LNCaP clone FGC (cell line): ENCODE results near the gene ATF6B.
A peak's percentile ranks its signal among the peaks of the same experiment; 100 is the strongest.

Experiments used
- DNase-seq: peaks from one replicate; pipeline ENCODE4 v3.0.0-alpha.2; 2011; ENCODE audit warnings: low read depth
- H3K4me3 ChIP-seq: 2 replicates; pipeline ENCODE4 v1.5.1; 2011; ENCODE audit warnings: mild to moderate bottlenecking, low read depth, low read length, control low read depth
- TF ChIP-seq, protein P1 (sequence below): IDR thresholded peaks from 2 replicates; pipeline ENCODE4 v1.5.1; 2012; ENCODE audit warnings: mild to moderate bottlenecking; ENCODE audit not compliant: control insufficient read depth, insufficient read depth; ENCODE audit errors: extremely low read depth

Gene ATF6B

DNA sequence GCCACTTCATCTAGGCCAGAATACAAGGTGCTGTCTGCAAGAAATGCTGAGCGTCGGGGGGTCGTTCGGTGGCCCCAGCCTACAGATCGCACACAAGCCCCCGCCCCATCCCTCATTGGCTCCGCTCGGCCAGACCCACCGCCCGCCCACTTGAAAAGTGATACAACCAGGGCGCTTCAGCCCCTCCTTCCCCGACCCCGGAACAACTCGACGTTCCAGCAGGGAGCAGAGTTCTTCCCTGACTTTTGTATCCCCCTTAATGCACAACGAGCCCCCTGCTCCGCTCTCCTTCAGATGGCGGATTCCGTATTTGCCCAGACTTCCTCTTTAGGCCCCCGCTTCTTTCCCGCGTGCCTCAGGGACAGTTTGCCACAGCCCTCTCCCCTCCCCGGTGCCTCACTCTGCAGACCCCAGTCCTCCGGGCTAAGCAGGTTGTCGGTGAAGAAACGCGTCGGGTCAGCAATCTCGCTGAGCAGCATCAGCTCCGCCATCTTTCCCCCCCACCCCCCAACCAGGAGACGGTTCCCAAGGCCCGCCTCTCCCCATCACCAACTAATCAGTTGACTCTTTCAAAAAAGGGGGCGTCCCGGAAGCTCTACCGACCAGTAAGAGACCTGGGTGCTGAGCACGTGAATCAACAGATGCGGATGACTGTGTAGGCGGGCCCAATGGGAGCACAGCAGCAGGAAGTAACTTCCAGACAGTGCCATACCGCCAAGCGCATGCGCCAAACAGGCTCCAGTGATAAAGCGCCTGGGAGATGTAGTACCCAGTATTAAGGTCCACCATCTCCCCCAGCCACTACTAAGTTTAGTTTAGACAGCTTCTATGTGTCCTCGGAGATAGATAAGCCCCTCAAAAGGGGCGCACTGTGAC is at the start of gene ATF6B:
Gene ATF6B, minus strand, starts transcription at position 530 of the 876 bp plus-strand sequence. Its CDS starts 39 bp downstream, at position 491.
- H3K4me3 ChIP-seq, result peak within 1 kb of the TSS; percentile 99
- peak; percentile 99 for DNase-seq
- TF ChIP-seq, protein P1, sequence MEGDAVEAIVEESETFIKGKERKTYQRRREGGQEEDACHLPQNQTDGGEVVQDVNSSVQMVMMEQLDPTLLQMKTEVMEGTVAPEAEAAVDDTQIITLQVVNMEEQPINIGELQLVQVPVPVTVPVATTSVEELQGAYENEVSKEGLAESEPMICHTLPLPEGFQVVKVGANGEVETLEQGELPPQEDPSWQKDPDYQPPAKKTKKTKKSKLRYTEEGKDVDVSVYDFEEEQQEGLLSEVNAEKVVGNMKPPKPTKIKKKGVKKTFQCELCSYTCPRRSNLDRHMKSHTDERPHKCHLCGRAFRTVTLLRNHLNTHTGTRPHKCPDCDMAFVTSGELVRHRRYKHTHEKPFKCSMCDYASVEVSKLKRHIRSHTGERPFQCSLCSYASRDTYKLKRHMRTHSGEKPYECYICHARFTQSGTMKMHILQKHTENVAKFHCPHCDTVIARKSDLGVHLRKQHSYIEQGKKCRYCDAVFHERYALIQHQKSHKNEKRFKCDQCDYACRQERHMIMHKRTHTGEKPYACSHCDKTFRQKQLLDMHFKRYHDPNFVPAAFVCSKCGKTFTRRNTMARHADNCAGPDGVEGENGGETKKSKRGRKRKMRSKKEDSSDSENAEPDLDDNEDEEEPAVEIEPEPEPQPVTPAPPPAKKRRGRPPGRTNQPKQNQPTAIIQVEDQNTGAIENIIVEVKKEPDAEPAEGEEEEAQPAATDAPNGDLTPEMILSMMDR, result no peak

DNA sequence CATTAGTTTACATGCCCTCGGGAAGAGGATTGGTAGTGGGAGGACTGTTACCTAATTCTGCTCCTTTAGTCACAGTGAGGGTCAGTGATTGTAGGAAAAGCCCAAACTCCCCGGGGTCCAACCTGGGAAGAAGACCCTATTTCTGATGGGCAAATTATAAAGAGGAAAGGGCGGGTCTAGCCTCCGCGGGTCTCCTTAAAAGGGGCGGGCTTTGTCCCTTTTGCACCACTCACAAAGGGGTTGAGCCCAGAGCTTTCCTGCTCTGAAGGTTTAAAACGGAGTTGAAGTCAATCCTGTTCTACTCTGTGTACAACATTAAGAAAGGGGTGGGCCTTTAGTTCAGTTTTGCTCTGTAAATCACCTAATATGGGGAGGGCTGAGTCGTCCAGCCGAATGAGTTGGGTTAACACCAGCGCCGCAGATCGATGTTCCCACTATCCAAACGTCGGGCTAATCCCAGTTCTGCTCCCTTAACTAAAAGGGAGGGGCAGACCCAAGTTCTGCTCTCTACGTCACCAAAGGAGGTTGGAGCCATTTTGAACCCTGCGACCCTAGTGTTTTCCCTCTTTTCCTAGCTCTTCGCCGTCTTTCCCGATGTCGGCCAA is 49.2 kb upstream of the ATF6B start:
- H3K4me3 ChIP-seq, result peak overlapping the region; percentile 99
- TF ChIP-seq, protein P1, result no peak
- DNase-seq, result no peak

DNA sequence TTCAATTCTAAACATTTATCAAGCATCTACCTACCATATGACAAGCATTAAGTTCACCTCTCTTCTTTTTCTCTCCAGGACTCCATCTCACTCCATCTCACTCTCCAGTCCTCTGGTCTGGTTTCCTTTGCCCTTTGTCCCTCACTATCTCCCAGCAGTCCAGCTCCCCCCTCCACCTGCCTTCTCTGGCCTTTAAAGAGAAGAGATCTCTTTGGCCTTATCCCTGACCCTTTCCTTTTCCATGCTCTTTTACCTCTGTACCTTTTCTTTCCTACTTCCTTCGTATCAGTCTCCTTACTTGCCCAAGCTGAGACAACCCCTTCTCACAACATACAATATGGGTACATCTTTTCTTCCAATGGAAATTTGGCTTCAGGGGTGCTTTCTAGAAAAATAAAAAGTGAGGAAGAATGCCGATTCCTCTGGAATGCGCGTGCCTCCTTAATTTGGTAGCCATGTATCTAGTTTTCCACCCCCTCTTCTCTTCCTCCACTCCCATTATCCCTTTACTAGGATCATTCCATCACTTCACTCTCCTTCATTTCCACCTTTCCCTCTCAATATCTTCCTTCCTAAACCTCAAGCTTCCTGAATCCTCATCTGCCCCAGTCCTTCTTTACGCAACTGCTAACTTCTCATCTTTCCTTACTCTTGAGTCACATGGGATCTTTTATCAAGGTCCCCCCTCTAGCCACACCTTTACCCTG is 48.6 kb upstream of the ATF6B start:
- TF ChIP-seq, protein P1, result no peak
- DNase-seq, result no peak
- H3K4me3 ChIP-seq, result peak overlapping the region; percentile 99

DNA sequence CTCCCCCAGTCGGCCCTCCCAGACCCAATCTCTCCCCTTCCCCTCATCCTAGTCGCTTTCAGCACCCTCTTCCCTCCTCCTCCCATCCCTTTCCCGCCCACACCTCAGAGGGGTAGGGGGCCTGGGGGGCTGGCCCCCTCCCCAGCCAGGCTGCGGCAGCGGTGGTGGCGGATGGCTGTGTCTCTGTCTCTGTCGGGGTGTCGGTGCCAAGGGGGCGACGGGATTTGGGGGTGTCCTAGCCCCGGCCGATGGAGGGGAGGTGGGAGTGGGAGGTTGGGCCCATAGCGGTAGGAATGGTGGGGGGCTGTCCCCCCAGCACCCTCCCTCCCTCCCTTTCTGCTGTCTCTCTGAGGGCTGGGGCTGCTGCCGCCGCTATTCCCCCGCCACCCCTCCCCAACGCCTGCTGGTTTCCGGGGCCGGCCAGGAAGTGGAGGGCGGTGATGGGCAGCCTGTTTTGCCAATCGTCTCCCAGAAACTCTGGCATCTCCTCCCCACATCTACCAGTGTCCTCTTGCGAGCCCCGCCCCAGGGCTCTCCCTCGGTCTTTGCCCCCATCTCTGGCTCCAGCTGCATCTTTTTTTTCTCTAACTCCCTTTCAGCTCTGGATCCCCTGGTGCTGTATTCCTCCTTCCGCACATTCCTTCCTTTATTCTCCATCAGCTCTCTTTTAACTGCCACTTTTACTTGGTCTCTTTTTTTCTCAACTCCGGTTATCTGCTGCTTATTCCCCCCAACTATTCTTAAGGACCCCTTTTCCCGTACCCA is 47.8 kb upstream of the ATF6B start, which contains the start of gene AGPAT1:
Gene AGPAT1, minus strand, starts transcription at position 374 of the 765 bp plus-strand sequence. CDS start 4,588 bp downstream, outside the sequence.
- TF ChIP-seq, protein P1, result no peak
- peak; percentile 90 for DNase-seq
- peak within 1 kb of the TSS; percentile 99 for H3K4me3 ChIP-seq

DNA sequence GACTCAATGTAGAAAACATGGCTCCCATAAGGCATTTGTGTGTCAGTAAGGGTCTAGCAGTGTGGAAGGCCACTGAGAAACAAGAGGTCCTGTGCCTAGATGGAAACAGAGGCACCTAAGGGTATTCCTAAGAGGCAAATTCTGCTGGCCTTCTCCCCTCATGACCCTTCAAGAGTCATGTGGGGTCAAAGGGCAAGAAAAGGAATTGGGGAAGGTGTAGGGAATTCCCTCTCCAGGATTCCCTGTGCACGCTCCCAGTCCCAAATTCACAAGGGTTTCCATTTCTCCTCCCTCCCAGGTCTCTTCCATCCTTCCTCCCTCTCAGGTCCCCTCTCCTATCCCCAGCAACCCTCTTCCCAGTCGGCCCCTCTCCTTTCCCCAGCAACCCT is 47.3 kb upstream of the ATF6B start:
- DNase-seq, result no peak
- peak overlapping the region; percentile 99 for H3K4me3 ChIP-seq
- TF ChIP-seq, protein P1, result no peak

DNA sequence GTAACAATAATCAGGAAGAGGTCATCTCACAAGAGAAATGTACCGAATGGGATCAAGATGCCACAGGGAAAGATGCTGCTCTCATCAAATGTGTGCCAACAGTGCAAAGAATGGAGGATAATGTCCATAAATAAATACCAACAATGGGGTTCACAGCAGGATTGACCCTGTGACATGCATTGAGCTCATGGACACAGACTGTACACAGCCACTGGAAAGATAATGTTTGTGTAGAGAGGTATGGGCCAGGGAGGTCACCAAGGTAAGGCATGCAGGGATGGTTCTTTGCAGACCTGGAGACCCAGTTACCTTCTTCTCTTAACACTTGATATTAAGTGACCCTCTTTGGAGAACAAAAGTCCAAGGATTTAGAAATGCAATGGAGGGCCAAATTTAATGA is 46.4 kb upstream of the ATF6B start:
- TF ChIP-seq, protein P1, result no peak
- DNase-seq, result no peak
- H3K4me3 ChIP-seq, result no peak overlapping the region
